ENCODE data around the gene CARS1. TPM values are rescaled to one million over a fixed set of nuclear protein-coding genes. Genes with fewer than 3 reads are reported as not detected.
A peak's percentile ranks its signal among the peaks of the same experiment; 100 is the strongest.

CARS1 gene
- total RNA-seq, 2 donors from 2014 or later: 43.2 to 56.2 TPM

DNA sequence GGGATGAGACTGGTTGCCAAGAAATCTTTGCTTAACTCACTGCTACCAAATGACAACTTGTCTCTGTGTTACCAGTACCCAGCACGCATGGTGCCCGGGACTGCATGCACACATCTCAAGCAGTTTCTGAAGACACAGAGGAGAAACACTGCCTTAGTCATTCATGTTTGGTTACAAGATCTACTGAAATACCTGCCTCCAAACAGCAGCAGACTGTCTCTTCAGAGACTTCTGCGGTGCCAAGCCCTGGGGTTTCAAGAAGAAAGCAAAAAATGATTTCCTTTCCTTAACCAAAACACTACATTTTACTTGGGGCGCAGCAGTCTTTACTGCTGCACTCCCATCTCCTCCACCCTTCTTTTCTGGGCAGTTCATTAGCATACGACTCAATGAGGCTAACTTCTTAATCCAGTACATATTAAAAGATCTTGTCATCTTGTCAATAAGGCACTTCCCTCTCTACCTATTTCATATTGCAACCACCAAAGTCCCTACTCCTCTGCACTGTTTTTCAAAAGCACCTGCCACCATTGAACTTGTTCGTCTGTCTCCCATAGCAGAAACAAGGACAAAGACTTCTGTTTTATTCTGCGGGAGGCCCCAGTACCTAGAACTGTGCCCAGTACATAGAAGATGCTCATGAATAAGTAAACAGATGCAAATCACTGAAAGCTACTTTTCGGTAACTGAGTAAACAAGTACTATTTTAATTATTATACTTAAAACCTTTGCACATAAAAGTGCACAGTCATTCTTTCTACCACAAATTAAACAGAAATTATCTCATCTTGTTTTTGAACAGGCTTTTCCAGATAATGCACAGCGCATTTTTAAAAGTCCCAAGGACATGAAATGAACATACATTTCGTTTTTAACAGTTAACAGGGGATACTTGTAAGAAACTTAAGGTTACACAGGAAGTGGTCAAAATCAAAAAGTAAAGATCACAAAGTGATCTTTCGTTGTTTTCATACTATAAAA is 69.1 kb downstream of the CARS1 start:
- intact Hi-C loops (cut with DNase I, micrococcal nuclease): no loop called here
- ATAC-seq (no peak), DNase-seq (no peak)

DNA sequence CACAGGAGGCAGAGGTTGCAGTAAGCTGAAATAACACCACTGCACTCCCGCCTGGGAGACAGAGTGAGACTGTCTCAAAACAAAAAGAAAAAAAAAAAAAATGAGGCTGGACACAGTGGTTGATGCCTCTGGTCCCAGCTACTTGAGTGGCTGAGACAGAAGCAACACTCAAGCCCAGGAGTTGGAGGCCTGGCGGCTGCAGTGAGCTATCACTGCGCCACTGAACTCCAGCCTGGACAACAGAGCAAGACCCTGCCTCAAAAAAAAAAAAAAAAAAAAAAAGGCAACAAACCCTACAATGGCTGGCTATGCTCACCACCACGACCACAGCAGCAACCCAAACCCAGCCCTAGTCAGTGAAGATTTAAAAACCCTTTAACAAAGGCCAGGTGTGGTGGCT is 73.3 kb downstream of the CARS1 start:
- intact Hi-C loops (cut with DNase I, micrococcal nuclease): no loop called here
- no peak for ATAC-seq
- no peak for DNase-seq

DNA sequence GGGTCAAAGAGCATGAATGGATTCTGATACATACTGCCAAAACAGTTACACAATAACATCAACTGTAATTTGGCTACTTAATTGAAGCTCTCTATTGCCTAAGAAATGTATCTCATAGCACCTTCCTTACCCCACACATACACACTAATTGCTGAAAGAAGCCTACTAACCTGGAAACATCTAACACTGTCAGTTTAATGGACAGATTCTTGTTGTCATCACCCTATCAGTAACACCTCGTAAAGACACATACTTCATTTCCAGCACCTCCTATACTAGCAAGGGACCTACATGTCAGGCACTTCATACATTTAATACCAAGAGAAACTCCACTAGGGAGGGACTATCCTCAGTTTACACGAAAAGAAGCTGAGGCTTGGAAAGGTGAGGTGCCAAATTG is 75.0 kb downstream of the CARS1 start:
- no peak for ATAC-seq
- no peak for DNase-seq
- intact Hi-C loops (cut with DNase I, micrococcal nuclease): no loop called here

GRCh38 chr11:2981130-2981529 is 76.1 kb downstream of the CARS1 start:
- ATAC-seq: no peak
- intact Hi-C loops (cut with DNase I, micrococcal nuclease): no loop called here
- no peak for DNase-seq

DNA sequence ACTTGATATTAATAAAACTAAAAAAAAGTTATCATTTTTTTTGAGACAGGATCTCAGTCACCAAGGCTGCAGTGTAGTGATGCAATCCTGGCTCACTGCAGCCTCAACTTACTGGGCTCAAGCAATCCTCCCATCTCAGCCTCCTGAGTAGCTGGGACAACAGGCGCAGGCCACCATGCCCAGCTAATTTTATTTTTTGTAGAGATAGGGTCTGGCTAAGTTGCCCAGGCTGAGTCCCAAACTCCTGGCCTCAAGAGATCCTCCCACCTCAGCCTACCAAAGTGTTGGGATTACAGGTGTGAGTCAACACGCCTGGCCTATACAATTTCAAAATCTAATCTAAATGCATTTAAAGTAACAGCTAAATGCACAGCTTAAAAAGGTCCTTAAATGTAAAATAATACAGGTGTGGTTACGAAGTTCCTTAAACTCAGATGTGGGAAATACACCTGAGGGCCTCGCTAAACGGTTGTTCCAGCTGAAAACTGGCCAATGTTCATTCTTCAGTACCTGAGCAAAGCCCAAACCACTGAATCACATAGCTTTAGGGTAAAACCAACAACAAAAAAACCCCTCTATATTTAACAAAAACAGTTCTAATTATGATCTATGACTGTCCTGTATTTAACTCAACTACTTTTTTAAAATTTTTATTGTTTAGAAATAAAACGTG is 76.9 kb downstream of the CARS1 start:
- DNase-seq: no peak
- intact Hi-C loops (cut with DNase I, micrococcal nuclease): no loop called here
- ATAC-seq: no peak

- ATAC-seq: peak; percentile 12
- DNase-seq: no peak
- intact Hi-C loops (cut with DNase I, micrococcal nuclease): no loop called here
Measured at GRCh38 chr11:2977113-2977512, 80.1 kb downstream of the CARS1 start.

DNA sequence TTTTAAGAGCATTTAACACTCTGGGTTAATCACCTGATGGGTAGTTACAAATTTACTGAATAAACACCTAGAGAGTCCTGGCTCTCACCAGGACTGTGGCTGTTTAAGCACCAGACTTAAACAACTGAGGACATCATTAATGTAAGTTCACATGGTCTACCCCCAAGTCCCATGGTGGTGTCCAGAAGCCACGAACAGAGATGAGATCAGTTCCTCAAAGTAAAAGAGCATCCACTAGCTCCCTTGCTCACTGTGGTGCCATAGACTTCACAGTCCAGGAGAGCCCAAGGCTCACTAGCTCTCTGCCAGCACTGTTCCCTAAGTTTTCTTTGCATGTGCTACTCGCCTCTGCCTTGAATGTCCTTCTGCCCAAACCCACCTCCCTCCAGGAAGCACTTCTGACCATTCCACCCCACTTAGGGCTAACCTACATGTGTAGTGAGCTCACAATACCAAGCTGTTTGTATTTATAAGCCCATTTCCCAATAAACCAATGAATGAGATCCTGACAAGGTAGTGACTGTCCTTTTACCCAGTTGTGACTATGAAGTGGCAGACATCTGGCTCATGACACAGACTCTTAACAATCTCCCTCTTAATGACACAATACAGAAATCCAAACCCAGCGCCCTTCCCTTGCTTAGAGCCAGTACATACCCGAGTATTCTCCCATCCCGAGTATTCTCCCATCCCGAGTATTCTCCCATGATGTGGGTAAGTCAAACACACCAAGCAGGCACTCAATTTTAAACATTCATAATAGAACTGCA is 80.7 kb downstream of the CARS1 start:
- intact Hi-C loops (cut with DNase I, micrococcal nuclease): no loop called here
- ATAC-seq (no peak), DNase-seq (no peak)

- intact Hi-C loops (cut with DNase I, micrococcal nuclease): no loop called here
- DNase-seq (peak in 1 of 2 donors; percentile 28), ATAC-seq (peak; percentile 90)
Measured at GRCh38 chr11:2975594-2975993, 81.6 kb downstream of the CARS1 start.

- DNase-seq (no peak), ATAC-seq (no peak)
- intact Hi-C loops (cut with DNase I, micrococcal nuclease): no loop called here
Measured at GRCh38 chr11:2974272-2974671, 83.0 kb downstream of the CARS1 start.

- no peak for ATAC-seq
- DNase-seq: no peak
- intact Hi-C loops (cut with DNase I, micrococcal nuclease): no loop called here
Measured at GRCh38 chr11:2968341-2968900, 88.8 kb downstream of the CARS1 start.

DNA sequence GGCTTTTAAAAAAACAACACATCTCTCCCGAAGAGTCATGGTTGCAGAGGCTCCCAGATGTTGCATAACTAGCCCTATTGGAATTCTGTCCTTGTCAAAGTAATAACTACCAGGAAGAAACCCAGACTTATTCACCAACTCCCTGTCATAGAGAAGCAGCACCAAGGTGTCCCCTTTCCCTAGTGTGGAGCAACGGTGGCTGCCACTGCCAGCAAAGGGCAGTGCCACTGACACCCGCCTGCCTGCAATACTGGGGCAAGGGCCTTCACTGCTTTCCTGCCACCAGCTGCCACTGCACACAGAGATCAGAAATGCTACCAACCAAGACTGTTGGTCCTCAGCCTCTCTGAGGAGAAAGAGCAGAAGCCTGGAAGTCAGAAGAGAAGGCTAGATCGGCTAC is 92.4 kb downstream of the CARS1 start:
- intact Hi-C loops (cut with DNase I, micrococcal nuclease): no loop called here
- ATAC-seq (peak; percentile 14), DNase-seq (no peak)

GRCh38 chr11:2963761-2964160 is 93.5 kb downstream of the CARS1 start:
- DNase-seq (no peak), ATAC-seq (no peak)
- intact Hi-C loops (cut with DNase I, micrococcal nuclease): no loop called here

DNA sequence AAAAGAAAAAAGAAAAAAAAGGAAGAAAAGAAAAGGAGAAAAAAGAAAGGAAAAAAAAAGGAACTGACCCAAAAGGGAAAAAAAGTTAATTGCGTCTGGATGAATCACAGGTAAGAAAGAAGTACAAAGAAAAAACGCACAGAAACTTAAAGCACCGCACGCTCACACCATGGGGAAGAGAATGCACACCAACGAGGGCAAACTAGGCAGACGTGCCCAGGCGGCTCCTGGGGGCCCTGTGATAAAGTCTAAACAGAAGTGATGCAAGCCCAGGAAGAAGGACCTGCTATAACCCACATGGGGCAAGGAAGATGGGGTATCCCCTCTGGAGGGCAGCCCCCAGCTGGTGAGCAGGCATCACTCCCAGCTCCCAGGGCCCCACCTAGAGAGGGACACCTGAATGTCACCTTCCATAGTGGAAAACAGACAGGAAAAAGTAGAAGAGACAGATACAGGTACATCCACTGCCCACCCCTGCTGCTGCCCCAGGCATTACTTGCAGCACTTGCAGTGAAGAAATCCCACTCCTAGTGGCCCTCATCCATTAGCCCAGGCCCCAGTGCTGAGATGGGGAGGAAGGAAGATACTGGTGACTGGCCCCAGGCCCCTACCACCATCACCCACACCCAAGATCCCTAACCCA is 94.0 kb downstream of the CARS1 start:
- DNase-seq: no peak
- intact Hi-C loops (cut with DNase I, micrococcal nuclease): no loop called here
- no peak for ATAC-seq

DNA sequence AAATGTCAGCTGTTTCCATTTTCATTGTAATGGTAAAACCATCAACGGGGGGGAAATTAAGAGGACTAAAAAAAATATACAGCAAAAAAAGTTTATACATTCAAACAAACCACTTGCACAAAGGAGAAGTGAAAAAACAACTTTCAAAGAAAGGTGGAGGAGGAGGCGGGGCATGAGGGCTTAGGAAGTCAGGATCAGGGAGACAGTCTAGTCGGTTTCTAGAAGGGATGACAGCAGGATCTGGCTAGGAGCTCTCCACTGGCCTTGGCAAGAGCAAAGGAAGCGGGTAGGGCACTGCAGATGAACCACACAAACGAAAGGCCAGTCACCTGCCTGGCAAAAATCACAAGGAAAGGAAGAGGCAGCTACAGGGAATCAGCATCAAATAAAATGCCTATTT is 96.1 kb downstream of the CARS1 start:
- ATAC-seq: no peak
- intact Hi-C loops (cut with DNase I, micrococcal nuclease): no loop called here
- DNase-seq: no peak

GRCh38 chr11:2960139-2960538 is 97.1 kb downstream of the CARS1 start:
- ATAC-seq (no peak), DNase-seq (no peak)
- intact Hi-C loops (cut with DNase I, micrococcal nuclease): no loop called here

DNA sequence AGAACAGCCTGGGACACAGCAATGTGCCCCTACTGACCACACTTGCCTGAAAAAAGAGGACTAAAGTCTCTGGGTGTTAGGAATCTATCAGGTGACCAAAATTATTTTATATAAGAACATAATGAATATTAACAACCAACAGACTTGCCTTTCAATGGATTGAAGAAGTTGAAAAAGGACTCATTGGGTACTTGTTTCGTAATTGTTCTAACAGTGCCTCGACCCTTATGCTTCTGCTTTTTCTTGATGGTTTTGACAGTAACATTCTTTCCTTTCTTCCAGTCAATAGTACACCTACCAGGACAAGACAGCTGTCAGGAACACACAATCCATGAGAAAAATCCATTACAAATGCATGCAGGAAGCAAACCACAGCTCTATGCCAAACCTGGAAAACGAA is 99.0 kb downstream of the CARS1 start:
- intact Hi-C loops (cut with DNase I, micrococcal nuclease): no loop called here
- DNase-seq (no peak), ATAC-seq (no peak)

- intact Hi-C loops (cut with DNase I, micrococcal nuclease): no loop called here
Measured at GRCh38 chr11:2955906-2956476, 101.2 kb downstream of the CARS1 start.

GRCh38 chr11:2954263-2954662 is 103.0 kb downstream of the CARS1 start:
- DNase-seq: no peak
- intact Hi-C loops (cut with DNase I, micrococcal nuclease): no loop called here
- no peak for ATAC-seq

More at GRCh38 chr11:2955906-2956476, 101.2 kb downstream of the CARS1 start:
- no peak for ATAC-seq
- DNase-seq: no peak

All from left colon (tissue), 2 donors.